Astrocyte (in vitro differentiated cells and primary cell): ENCODE measurements around the gene ONECUT3.

Experiments used
- EZH2 ChIP-seq: IDR thresholded peaks from 2 replicates; pipeline ENCODE4 v1.6.1; 2012; ENCODE audit warnings: mild to moderate bottlenecking, low read length, inconsistent platforms; ENCODE audit not compliant: insufficient read depth
- TF ChIP-seq, protein P1 (sequence below): IDR thresholded peaks from 2 replicates; pipeline ENCODE4 v1.5.1; 2011; ENCODE audit warnings: low read depth, mild to moderate bottlenecking, inconsistent platforms, low read length, moderate library complexity; ENCODE audit not compliant: insufficient read depth

- TF ChIP-seq, protein P1, sequence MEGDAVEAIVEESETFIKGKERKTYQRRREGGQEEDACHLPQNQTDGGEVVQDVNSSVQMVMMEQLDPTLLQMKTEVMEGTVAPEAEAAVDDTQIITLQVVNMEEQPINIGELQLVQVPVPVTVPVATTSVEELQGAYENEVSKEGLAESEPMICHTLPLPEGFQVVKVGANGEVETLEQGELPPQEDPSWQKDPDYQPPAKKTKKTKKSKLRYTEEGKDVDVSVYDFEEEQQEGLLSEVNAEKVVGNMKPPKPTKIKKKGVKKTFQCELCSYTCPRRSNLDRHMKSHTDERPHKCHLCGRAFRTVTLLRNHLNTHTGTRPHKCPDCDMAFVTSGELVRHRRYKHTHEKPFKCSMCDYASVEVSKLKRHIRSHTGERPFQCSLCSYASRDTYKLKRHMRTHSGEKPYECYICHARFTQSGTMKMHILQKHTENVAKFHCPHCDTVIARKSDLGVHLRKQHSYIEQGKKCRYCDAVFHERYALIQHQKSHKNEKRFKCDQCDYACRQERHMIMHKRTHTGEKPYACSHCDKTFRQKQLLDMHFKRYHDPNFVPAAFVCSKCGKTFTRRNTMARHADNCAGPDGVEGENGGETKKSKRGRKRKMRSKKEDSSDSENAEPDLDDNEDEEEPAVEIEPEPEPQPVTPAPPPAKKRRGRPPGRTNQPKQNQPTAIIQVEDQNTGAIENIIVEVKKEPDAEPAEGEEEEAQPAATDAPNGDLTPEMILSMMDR = no peak
- no peak for TF ChIP-seq EZH2
Observed at GRCh38 chr19:1777149-1777548, 23.8 kb downstream of the ONECUT3 start.
